Posterior cingulate gyrus (tissue), 11 donors: Measurements from ENCODE around the gene RBCK1.

ENCODE experiments used
- DNase-seq, 10 donors: peaks; one replicate each; pipeline versions ENCODE4 v3.0.0 to v3.0.0-alpha.2; 2020 to 2021; ENCODE audit warnings: mixed read lengths in 3 of 10
- intact Hi-C: fragments of 100-400 bp; cut with DNase I; formaldehyde crosslinking; loops from one replicate; pipeline ENCODE4 v1.15.1; 2023

Gene RBCK1

GRCh38 chr20:409697-410559 is 1.8 kb downstream of the RBCK1 start:
- DNase-seq, result peak in 1 of 10 donors; percentile 59
- intact Hi-C loops, result loop anchor here (5.0 to 10.0 kb wide), 2 partner anchors 55 to 132 kb away; partner anchors contain the start of gene CSNK2A1

DNA sequence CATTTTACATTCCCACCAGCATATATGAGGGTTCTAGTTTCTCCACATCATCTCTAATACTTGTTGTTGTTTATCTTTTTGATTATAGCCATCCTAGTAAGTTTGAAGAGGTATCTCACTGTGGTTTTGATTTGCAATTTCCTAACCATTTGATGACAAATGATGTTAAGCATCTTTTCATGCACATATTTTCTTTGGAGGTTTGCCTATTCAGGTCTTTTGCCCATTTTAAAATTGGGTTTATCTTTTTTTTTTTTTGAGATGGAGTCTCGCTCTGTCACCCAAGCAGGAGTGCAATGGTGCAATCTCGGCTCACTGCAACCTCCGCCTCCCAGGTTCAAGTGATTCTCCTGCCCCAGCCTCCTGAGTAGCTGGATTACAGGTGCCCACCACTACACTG is 4.0 kb downstream of the RBCK1 start:
- intact Hi-C loops, result no loop called here
- DNase-seq, result peak in 1 of 10 donors; percentile 20

GRCh38 chr20:414161-414560 is 6.1 kb downstream of the RBCK1 start:
- intact Hi-C loops, result no loop called here

DNA sequence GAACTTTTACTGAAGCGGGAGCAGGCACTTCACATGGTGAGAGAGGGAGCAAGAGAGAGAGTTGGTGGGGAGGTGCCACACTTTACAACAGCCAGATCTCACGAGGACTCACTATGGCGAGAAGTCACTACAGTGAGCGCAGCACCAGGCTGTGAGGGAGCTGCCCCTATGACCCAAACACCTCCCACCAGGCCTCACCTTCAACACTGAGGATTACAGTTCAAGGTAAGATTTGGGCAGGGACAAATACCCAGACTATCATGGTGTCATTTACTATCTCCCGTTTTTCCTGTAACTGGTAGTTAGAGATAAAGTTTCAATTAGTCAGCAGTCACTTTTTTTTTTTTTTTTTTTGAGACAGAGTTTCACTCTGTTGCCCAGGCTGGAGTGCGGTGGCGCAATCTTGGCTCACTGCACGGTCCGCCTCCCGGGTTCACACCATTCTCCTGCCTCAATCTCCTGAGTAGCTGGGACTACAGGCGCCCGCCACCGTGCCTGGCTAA is 7.8 kb downstream of the RBCK1 start:
- peak in 2 of 10 donors; percentile 46 to 89 for DNase-seq
- intact Hi-C loops, result no loop called here

More at GRCh38 chr20:414161-414560, 6.1 kb downstream of the RBCK1 start:
- DNase-seq, result no peak

- intact Hi-C loops, result no loop called here
- DNase-seq, result no peak
Observed at GRCh38 chr20:416950-417800, 9.1 kb downstream of the RBCK1 start.

DNA sequence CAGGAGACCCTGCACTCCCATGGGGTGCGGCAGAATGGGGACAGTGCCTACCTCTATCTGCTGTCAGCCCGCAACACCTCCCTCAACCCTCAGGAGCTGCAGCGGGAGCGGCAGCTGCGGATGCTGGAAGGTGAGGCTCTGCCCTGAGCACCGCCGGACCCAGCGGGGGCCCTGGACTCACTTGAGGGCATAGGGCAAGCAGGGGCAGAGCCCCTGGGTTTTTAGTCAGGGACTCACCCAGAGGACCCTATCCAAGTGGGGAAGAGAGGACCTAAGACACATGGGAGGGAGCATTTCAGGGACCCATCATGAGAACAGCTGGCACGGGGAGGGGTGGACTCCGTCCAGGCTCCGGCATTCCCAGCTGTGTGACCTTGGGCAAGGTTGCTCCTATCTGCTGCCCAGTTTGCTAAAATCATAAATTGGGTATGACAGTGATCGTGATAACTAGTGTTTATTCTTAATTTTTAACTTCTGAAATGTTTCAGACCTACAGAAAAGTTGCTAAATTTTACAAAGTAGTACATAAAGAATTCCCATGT is 9.8 kb downstream of the RBCK1 start:
- intact Hi-C loops, result no loop called here
- no peak for DNase-seq

DNA sequence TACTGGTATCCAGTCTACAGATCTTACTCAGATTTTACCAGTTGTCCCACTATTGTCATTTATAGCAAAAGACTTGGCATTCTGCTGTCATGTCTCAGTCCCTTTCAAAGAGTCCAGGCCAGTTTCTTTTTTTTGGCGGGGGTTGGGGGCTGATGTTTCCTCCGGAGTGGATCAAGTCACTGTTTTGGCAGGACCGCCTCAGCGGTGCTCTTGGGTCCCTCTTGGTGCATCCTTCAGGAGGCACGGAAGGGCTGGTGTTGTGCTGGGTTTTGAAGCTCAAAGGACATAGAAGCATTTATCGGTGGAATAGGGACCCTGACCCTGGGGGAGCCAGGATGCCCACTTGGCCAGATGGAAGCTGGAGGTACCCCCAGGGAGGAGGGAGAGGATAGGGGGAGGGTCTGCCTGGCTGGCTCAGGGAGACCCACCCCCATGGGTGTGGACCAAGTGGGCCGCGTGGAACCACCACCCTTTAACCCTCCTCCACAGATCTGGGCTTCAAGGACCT is 10.8 kb downstream of the RBCK1 start:
- DNase-seq, result peak in 1 of 10 donors; percentile 86
- intact Hi-C loops, result no loop called here

DNA sequence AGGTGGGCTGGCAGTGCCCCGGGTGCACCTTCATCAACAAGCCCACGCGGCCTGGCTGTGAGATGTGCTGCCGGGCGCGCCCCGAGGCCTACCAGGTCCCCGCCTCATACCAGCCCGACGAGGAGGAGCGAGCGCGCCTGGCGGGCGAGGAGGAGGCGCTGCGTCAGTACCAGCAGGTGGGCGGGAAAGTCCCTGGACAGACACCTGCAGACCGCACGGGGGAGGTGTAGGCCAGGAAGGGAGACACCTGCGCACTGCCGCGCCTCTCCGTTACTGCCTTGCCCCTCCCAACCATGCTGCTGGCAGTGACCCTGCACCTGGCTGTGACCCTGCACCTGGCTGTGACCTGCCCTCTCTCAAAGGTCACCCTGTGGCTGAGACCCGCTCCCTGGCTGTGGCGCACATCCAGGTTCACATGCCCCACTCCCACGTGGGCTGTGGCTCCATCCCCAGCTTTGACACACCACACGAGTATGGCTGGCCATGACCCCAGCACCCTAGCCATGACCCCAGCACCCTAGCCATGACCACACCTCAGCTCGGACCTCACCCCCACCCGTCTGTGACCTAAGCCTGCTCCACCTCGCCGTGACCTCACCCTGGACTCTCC is 11.6 kb downstream of the RBCK1 start:
- intact Hi-C loops, result no loop called here
- DNase-seq, result peak in 1 of 10 donors; percentile 89

- DNase-seq, result no peak
- intact Hi-C loops, result no loop called here
Observed at GRCh38 chr20:420166-420620, 12.1 kb downstream of the RBCK1 start.

- DNase-seq, result no peak
- intact Hi-C loops, result no loop called here
Observed at GRCh38 chr20:420721-421574, 12.8 kb downstream of the RBCK1 start.

GRCh38 chr20:421685-422250 is 13.7 kb downstream of the RBCK1 start:
- intact Hi-C loops, result no loop called here
- DNase-seq, result no peak

DNA sequence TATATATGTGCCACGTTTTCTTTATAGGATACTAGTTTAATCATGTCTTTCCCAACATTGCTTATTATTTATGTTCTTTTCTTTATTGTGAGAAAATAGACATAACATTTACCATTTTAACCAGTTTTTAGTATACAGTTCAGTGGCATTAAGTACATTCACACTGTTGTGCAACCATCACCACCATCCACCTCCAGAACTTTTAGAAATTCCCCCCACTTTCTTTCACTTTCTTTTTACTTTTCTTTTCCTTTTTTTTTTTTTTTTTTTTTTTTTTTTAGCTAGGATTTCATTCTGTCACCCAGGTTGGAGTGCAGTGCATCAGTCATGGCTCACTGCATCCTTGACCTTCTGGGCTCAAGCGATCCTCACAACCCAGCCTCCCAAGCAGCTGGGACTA is 18.5 kb downstream of the RBCK1 start:
- intact Hi-C loops, result no loop called here
- peak in 1 of 10 donors; percentile 45 for DNase-seq

GRCh38 chr20:427401-427800 is 19.3 kb downstream of the RBCK1 start:
- no peak for DNase-seq
- intact Hi-C loops, result no loop called here

DNA sequence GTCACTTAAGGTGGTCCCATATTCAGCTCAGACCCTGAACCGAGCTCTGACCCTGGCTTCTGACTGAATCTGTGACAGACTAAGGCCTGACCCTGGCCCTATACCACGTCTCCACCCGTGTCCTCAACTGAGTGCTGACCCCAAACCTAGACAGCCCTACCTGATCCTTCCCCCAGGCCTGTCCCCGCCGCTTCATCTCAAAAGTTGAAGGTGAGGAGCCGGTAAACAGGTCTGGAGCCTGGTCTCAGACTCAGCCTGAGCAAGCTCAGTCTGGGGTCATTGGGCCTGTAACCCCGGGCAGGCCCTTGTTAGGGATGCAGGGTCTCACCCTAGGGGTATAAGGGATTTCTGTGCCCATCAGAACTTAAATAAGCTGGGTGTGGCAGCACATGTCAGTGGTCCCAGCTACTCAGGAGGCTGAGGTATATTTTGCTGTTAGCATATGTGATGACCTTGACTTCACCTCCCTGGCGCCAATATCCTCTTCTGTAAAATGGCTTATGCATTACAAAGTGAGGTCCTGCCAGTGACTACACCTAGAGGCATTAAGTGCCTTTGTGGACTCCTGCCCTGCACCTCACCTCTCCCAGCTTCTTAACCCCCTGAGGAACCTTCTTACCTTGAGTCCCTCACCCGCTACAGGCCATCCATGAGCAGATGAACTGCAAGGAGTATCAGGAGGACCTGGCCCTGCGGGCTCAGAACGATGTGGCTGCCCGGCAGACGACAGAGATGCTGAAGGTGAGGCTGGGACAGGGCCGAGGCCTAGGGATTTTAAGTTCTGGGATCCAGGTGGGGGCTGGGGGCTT is 20.0 kb downstream of the RBCK1 start:
- intact Hi-C loops, result no loop called here
- DNase-seq, result peak in 1 of 10 donors; percentile 59

- intact Hi-C loops, result no loop called here
- peak in 2 of 10 donors; percentile 57 to 69 for DNase-seq
Observed at GRCh38 chr20:428658-429200, 20.6 kb downstream of the RBCK1 start.

DNA sequence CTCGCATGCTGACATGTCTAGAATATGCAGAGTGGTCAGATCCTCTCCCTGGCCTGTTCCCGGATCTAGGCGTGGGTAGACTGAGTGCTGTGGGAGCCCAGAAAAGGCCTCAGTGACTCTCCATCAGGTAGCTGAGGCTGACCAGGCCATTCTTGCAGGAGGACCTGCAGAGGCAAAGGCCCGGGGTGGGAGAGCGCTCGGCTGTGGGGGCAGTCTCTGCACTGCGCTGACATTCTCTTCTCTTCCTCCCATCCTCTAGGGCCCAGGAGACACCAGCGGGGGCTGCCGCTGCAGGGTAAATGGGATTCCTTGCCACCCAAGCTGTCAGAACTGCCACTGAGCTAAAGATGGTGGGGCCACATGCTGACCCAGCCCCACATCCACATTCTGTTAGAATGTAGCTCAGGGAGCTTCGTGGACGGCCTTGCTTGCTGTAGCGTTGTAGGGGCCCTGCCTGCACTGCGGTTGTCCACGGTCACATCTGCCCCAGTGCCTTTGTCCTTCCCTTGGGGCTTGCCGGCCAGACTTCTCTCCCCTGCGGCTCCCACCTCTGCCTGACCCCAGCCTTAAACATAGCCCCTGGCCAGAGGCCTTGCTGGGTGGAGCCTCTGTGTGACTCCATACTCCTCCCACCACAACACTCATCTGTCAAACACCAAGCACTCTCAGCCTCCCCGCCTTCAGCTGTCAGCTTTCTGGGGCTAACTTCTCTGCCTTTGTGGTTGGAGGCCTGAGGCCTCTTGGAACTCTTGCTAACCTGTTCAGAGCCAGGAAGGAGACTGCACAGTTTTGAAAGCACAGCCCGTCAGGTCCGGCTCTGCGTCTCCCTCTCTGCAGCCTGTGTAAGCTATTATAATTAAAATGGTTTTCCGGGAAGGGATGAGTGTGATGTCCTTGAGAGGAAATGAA is 22.2 kb downstream of the RBCK1 start:
- peak in 2 of 10 donors; percentile 57 to 75 for DNase-seq
- intact Hi-C loops, result loop anchor here (2.0 kb wide), 1 partner anchor 48 kb away; no protein-coding TSS in a partner anchor
